CD4-positive, alpha-beta T cell treated with Interleukin-15 for 4 hours (primary cell): ENCODE measurements around the gene GLYATL1.
"Not testable (repeated sequence)": the region's sequence is repeated elsewhere in the genome, so short reads cannot be mapped to it uniquely, and the experiment has no call there.

Source experiments
- DNase-seq: peaks from one replicate; pipeline ENCODE4 v3.0.0-alpha.2; 2020; ENCODE audit warnings: low spot score

The GLYATL1 gene

DNA sequence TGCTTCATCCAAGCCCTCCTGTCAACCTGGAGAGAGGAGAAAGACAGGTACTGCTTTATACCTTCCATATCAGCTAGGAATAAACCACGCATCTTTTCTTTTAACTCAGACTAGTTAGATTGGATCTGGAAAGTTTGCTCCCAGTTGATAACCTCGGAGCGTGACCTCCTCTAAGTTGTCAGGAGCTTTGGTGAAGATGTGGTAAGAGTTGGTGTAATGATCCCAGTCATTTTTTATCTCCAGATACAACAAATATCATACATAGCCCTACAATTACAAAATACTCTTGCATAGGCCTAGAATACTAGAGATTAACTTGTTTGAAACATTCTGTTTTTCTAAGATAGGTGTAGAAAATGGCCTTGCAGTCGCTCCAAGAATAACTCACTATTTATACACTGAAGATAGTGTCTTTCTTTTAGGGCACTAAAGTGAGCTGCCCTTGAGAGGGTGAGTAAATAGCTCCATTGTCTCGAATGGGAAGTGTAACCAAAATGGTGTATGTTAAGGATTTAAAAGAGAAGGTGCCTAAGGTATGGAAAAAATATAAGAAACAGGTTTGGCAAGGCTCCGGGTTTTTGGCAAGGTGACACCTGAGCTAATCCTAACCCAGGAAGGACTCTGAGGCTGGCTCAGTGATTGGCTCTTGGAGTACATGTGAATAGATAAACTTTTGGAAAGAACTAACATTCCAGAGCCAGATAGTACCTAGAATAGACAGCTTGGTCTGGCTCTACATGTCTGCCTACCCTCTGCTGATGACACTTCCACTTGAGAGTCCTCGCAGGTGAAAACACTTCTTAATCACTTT lies 59.4 kb downstream of the GLYATL1 start:
- DNase-seq, result no peak

DNA sequence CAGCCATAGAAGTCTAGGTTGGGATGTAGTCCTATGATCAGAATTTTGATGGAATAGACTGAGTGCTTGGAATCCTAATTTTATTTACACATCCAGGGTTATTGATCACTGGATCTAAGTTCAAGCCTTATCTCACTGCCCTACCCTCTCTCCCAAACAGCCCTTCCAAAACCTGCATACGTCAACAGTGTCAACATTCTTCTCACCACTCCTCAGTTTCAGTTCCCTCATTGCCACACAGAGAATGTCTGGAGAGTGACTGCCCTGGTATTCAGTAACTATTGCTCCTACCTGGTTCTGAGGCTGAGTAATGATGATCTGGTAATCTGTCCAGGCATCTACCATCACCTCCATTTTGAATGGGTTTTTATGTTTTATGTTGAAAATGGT lies 60.0 kb downstream of the GLYATL1 start:
- DNase-seq, result no peak

DNA sequence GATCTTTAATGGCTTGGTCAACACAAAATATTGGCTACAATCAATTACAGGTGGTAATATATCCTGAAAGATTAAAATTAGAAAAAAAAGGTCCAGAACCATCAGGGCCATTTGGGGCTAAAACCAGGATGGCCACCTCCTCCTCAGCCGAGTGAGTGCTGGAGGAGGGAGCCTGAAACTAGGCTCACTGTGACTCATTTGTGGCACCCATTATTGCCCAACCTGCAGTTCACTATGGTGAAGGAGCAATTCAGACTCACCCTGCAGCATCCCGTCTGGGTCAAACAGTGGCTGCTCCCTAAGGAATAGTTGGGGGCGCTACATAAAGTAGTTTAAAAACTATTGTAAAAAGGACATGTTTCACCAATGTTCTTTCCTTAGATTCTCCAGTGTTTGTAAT lies 60.7 kb downstream of the GLYATL1 start:
- DNase-seq, result no peak

DNA sequence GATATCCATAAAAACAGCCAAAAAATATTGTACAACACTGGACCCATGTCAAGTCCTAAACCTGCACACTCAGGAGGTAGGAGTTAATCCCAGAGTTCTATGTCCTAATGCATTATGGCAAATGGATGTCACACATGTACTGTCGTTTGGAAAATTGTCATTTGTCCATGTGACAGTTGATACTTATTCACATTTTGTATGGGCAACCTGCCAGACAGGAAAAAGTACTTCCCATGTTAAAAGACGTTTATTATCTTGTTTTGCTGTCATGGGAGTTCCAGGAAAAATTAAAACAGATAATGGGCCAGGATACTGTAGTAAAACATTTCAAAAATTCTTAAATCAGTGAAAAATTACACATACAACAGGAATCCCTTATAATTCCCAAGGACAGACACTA lies 62.7 kb downstream of the GLYATL1 start:
- not testable (repeated sequence) for DNase-seq
